HG03066 (cell line): ENCODE results near the gene BEAN1.

Experiments
- ATAC-seq: cut with Tn5 transposase; IDR thresholded peaks from one replicate; pipeline ENCODE4 v1.9.1; 2021; ENCODE audit warnings: low read depth; ENCODE audit not compliant: unreplicated experiment

BEAN1 gene

GRCh38 chr16:66427036-66427860, at the start of gene BEAN1:
BEAN1 (plus strand) TSS chr16:66427295; CDS start chr16:66437677, 10,382 bp downstream.
- no peak for ATAC-seq

GRCh38 chr16:66377324-66377723, 49.8 kb upstream of the BEAN1 start:
- ATAC-seq: no peak

- no peak for ATAC-seq
Observed at GRCh38 chr16:66378741-66379570, 48.1 kb upstream of the BEAN1 start.

- no peak for ATAC-seq
Observed at GRCh38 chr16:66379571-66379941, 47.5 kb upstream of the BEAN1 start.

- ATAC-seq: no peak
Observed at GRCh38 chr16:66380421-66380820, 46.7 kb upstream of the BEAN1 start.

- ATAC-seq: no peak
Observed at GRCh38 chr16:66381585-66382170, 45.4 kb upstream of the BEAN1 start.

- no peak for ATAC-seq
Observed at GRCh38 chr16:66382171-66382965, 44.7 kb upstream of the BEAN1 start.

GRCh38 chr16:66382966-66383299, 44.2 kb upstream of the BEAN1 start:
- ATAC-seq: no peak

- ATAC-seq: no peak
Observed at GRCh38 chr16:66383551-66383950, 43.5 kb upstream of the BEAN1 start.

GRCh38 chr16:66385415-66385814, 41.7 kb upstream of the BEAN1 start:
- ATAC-seq: no peak

- no peak for ATAC-seq
Observed at GRCh38 chr16:66386629-66387622, 40.2 kb upstream of the BEAN1 start.

- ATAC-seq: no peak
Observed at GRCh38 chr16:66387817-66388332, 39.2 kb upstream of the BEAN1 start.

GRCh38 chr16:66388350-66389139, 38.5 kb upstream of the BEAN1 start:
- ATAC-seq: no peak

GRCh38 chr16:66389256-66390176, 37.6 kb upstream of the BEAN1 start:
- no peak for ATAC-seq

- no peak for ATAC-seq
Observed at GRCh38 chr16:66390346-66391108, 36.6 kb upstream of the BEAN1 start.

GRCh38 chr16:66391726-66392670, 35.1 kb upstream of the BEAN1 start:
- no peak for ATAC-seq
